Inflammatory macrophage (primary cell): ENCODE data around the gene GRIFIN.
"Not testable (repeated sequence)": the region's sequence is repeated elsewhere in the genome, so short reads cannot be mapped to it uniquely, and the experiment has no call there.

Experiments used
- DNase-seq, 2 donors: peaks; one replicate each; pipeline ENCODE4 v3.0.0-alpha.2; 2020 to 2022

GRIFIN gene

DNA sequence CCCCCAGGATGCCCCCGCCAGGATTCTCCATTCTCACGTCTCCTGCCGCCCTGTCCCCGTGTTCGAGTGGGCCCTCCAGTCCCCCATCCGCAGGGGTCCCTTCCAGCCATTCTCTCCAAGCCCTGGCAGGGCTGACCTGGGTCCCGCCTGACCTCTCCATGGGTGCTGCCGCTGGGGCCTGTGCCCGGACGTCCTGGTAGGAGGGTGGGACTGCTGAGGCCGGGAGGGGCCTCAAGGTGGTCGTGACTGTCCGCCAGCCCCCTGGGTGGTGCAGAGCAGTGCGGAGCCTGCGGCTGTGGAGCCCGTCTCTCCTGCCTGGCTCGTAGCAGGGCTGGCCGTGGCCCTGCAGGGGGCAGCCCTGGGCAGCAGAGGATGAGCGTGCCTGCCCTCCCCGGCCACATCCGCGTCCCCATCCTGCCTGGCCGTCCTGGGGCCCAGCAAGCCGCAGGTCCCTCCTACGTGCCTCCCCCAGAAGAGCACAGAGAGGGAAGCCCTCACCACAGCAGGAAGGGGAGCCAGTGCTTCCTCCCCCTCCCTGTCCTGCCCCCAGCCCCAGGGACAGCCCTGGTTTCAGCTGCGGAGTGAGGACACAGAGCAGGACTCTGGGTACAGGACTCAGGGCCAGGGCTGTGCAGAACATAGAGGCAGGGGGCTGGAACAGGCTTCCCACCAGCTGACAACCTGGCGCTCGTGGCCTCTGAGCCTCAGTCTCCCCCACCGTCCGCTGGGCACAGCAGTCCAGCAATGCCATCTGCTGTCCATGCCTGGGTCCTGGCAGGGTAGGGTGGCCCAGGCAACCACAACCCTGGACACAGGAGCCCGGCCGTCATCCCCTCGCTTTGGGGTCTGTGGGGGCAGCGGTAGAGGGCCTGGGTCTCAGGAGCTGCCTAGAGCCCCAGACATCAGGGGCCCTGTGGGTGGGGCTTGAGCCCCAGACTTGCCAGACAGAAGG lies 1.5 kb upstream of the GRIFIN start:
- peak; percentile 78 to 89 for DNase-seq

DNA sequence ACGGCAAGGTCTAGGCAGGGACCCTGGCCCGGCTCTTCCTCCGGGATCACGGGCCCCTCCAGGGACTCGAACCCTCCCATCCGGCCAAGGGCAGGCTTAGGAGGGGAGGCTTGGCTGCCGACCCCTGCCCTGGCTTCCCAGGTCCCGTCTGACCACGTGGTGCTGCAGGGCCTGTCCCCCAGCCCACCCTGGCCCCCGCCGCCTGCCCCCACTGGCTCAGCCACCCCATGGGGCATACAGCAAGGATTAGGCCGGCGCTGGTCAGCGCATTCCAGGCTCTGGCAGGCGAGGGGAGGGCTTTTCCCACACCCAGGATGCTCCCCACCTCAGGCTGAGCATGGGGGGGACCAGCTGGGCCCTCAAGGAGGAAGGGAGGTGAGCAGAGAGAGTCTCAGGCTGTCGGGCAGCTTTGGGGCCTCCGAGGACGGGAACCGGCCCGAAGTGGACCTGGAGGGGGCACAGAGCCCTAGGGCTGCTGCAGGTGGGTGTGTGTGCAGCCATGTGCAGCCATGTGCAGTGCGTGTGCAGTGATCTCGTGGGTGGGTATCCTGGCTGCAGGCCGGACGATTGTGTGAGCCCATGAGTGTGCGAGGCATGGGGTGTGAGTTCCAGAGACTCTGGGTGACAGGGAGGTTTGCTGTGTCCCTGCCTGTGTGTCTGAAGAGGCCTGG lies 713 bp upstream of the GRIFIN start:
- no peak for DNase-seq

DNA sequence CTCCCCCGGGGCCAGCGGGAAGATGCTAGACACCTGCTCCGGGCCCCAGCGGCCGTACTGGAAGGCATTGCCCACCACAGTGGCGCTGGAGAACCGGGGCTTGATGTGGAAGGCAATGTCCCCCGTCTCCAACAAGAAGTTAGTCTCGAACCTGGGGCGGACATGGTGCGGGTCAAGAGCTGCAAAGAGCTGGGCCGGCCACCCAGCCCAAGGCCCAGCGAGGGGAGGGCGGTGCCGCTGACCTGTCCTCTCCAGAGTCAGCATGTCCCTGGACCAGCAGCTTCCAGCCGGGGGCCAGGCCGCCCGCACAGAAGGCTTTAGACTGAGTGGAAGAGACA lies 551 bp downstream of the GRIFIN start:
- no peak for DNase-seq

DNA sequence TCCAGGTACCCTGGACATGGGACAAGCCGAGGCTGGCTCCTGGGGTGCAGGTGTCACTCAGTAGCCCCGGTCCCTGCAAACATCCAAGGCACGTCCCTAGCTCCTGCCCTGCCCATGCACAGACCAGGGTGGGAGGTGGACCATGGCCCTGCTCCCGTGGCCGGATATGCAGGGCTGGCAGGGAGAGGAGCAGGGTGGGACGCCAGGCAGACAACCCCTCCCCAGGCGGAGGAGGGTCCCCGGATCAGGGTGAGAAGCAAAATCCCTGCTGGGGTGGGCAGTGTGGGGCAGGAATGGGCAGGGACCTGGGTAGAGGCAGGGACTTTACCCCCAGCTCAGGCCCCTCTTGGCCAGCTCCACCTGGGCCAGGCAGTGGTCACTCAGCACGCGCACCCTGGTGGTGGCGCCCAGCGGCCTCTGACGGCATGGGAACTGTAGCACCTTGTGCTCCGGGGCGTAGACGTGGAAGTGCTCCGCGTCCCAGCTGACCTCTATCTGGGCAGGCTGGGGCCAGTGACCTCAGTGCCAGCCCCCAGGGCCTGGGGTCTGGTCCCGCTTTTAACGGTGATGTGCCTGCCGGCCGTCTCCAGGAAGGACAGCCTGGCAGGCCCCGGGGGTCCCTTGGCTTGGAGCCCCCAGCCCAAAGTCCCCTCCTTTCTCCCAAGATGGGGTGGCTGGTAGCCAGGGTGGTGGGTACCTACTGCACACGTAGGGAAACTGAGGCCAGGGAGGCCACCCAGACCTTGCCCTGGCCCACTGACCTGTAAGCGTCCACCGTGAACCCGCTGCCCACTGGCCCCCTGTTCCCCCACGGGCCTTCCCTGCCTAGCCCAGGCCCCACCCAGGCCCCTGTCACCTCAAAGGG lies 1.2 kb downstream of the GRIFIN start:
- no peak for DNase-seq

DNA sequence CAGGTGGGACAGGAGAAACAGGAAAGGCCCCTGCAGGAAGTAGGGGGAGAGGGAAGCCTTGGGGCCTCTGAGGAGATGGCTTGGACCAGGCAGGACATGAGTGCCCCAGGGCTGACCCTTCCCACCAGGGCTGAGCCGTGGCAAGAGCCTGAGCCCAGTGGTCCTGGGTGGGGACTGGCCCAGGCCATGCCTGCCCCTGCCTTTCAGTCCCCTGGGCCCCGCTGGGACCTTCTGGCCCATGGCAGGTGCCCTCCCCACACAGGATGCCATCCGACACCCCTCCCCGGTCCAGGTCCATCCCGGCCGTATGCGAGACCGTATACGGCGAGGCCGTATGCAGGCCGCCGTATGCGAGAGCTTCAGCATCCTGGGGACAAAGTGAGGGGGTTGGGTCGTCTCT lies 2.0 kb downstream of the GRIFIN start:
- DNase-seq = no peak

DNA sequence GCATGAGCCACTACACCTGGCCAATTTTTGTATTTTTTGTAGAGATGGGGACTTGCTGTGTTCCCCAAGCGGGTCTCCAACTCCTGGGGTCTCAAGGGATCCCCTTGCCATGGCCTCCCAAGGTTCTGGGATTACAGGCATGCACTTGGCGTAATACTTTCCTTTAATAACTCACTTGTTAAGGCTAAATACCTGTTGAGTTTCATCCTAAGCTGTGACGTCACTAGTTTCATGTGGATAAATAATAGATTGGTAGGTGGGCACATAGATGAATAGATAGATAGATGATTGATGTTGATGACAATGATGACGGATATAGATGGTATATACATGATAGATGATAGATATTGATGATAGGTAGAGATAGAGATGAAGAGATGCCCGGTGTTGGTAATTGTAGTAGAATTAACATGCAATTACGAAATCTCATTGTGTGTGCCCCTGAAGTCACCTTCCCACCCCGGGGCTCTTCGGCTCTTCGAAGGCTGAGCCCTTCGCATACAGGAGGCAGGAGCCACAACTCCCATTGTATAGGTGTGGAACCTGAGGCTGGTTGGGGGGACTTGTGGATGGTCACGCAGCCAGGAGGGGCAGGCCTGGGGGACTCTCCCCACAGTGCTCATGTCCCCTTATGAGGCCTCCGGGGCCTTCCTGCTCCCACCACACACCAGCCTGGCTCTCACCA lies 2.6 kb downstream of the GRIFIN start:
- DNase-seq = no peak

DNA sequence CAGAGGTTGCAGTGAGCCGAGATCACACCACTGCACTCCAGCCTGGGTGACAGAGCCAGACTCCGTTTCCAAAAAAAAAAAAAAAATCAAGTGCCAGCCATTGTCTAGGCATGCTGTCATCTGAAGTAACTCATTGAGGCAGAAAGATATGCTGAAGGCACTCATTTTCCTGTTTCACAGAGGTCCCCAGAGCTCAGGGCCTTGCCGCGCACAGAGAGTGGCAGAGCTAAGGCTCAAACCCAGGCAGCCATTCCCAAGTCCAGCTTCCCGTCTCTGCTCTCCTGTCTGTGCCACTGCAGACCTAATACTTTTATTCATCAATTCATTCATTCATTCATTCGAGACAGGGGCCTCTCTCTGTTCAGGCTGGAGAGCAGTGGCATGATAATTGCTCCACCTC lies 3.5 kb downstream of the GRIFIN start:
- DNase-seq = no peak

DNA sequence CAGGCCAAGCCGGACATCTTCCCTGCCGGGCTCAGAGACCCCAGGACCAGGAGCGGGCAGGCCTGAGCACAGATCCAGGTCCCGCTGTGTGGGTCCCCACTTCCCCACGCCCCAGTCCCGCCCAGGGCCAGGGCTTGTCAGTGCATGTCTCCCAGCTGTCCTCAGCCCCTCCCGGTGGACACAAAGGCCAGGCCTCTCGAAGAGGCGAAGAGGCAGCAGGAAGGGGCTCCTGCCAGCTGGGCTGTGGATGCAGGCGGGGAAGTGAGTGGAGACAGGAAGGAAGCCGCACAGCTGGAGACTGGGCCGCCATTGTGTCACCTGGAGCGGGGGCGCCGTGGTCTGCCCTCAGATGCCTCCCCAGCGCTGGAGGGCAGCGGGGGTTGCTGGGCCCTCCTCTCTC lies 4.8 kb downstream of the GRIFIN start:
- DNase-seq = no peak

DNA sequence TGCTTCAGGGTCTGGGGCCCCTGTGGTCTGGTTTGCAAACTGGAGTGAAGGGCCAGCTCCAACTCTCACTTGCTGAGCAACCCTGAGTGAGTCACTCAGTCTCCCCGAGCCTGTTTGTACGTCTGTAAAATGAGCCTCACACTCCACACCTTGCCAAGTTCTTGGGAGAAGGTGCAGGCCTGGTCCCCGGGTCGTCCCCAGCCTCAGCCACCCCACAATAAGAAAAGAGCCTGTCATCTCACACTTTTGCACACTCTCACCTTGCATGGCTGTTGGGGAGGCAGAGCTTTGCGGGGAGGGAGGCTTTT lies 5.2 kb downstream of the GRIFIN start:
- DNase-seq = no peak

DNA sequence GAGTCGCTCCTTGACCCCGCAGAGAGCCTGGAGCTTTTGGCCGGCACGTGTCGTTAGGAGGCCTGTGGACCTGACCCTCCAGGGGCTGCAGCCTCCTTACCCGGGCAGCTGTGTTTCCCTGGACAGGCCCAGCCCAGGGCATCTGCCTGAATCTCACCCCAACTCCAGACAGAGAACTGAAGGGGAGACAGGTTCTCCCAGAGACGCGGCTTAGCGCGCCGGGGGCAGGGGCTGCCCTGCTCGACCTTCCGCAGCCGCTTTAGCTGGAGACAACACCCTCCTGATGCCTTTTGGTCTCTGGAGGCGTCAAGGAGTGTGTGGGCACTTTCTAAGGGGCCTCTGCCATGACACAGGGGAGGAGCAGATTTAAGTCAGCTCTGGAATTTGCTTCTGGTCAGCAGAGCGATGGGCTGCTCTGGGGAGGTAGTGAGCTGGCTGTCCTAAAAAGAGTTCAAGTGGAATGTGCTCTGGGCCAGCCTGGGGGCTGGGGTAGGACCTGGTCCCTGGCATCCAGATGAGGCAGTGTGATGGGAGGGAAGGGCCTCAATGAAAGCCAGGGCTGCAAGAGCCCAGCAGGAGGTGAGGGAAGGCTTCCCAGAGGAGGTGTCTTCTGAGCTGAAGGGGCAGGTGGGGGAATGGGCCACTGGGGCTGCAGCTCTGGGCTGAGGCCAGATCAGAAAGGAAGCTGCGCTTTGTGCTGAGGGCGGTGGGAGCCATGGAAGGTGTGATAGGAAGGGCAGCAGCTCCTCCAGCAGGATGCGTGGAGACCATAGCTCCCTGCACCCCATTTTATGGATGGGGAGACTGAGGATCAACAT lies 5.8 kb downstream of the GRIFIN start:
- DNase-seq = no peak

DNA sequence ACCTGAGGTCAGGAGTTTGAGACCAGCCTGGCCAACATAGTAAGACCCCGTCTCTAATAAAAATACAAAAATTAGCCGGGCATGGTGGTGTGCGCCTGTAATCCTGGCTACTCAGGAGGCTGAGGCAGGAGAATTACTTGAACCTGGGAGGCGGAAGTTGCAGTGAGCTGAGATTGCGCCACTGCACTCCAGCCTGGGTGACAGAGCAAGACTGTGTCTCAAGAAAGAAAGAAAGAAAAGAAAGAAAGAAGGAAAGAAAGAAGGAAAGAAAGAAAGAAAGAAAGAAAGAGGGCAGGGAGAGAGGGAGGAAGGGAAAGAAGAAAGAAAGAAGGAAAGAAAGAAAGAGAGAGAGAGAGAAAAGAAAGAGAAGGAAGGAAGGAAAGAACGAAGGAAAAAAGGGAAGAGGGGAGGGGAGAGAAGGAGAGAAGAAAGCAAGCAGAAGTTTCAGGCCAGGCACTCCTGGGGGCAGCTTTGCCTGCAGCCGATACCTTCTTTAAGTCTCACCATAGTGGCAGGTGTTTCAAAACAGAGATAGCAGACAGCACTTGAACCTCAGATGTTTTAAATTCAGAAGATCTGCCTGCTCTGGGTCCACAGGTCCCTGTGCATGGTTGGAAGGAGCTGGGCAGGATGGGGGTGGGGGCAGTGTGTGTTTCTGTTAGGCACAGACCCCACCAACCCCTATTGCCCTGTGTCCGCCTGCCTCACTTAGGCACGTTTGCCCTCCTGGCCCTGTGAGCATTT lies 6.6 kb downstream of the GRIFIN start:
- not testable (repeated sequence) for DNase-seq

DNA sequence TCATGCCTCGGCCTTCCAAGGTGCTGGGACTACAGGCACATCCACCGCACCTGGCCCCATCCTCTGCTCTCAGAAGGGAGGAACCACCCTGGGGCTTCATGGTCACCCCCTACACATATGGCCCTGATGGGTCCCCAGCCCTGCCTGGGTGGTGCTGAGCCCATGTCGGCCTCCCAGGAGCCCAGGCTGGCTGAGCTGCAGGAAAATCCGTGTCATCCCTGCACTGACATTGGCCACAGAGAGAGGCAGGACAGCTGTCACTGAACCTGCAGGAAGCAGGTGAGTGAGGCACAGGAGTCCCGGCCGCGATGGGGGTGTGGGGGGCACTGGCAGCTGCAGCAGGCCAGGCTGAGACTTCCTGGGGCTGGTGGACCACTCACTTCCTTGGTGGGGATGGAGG lies 8.0 kb downstream of the GRIFIN start:
- DNase-seq = no peak

DNA sequence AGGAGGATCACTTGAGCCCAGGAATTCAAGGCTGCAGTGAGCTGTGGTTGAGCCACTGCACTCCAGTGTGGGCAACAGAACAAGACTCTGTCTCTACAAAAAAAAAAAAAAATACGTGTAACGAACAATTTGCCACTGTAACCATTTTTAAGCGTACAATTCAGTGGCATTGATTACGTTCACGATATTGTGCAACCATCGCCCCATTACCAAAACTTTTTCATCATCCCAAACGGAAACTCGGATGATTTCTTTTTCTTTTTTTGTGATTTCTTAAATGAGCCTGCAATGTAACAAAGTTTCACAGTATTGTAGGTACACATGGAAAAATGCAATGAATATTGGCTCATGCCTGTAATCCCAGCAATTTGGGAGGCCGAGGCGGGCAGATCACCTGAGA lies 9.5 kb downstream of the GRIFIN start:
- DNase-seq = no peak

DNA sequence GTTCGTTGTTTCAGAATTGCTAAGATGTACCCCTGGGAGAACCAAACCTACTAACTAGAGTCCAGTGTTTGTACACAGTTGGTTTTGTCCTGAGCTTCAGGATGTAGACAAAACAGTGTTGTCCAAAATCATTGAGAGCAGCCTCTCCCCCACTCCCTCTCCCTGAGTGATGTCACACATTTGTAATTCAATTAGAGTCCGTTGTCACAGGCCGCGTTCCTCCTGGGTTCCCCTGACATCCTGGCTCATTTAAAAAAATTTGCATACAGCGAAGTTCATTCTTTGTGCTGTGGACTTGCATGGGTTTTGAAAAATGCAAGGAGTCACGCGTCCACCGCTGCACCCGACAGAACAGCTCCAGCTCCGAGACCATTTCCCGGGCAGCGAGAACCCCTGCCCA lies 10.3 kb downstream of the GRIFIN start:
- no peak for DNase-seq

DNA sequence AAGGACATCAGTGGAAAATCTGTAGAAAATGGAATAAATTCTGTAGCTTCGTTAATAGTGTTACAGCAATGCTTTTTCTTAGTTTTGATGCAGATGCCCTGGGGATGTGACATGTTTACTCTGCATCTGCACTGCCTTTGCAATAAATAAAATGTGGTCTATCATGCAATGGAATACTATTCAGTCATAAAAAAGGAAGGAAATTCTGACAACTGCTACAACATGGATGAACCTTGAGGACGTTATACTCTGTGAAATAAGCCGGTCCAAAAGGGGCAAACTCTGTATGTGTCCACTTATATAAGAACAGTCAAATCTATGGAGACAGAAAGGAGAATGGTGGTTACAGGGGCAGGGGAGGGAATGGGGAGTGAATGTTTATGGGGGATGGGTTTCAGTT lies 13.5 kb downstream of the GRIFIN start:
- DNase-seq = no peak

DNA sequence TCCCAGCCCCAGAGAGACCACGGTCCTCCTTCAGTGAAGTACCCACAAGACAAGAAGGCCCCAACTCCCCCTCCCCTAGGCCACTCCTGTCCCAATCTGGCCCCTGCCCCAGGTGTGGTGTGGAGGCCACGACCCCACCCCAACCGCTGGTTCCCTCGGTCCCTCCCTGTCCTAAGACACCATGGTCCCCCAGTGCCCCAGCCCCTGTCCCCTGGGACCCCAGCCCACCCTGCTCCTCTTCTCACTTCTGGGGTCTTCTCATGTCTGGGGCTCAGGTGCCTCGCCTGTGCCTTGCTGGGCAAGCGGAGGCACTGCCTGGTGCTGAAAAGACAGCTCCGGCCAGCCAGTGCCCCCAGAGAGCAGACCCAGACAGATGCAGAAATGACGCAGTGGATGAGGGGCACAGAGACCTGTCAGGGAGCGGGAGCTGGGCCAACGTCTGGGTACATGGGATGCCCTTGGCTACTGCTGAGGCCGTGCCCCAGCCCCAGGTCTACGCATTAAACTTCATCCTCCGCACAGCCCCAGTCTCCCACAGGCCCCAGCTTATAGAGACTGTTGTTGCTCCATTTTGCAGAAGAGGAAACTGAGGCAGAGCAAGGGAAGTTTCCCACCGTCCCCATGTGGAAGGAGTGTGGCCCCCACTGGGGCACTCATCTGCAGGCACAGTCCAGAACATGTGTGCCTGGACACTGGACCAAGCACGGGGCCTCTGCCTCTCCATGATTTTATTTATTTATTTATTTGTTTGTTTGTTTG lies 14.8 kb downstream of the GRIFIN start:
- no peak for DNase-seq

DNA sequence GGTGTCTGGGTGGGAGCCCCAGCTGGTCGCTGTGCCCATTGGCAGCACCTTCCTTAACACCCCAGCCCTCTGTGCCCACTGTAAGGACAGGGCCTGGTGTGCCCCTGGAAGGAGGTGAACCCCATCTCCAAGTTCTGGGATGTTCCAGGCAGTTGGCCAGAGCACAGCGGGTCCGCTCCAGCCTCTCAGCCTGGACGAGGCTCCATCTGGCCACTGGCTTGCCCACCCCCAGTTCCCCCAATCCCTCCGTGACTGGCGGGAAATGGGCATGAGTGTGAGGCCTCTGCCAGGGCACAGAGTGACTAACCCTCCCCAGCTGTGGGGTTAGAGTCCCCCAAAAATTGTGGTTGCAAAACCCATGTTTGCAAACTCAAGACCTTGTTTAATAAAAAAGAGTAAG lies 15.6 kb downstream of the GRIFIN start:
- no peak for DNase-seq

DNA sequence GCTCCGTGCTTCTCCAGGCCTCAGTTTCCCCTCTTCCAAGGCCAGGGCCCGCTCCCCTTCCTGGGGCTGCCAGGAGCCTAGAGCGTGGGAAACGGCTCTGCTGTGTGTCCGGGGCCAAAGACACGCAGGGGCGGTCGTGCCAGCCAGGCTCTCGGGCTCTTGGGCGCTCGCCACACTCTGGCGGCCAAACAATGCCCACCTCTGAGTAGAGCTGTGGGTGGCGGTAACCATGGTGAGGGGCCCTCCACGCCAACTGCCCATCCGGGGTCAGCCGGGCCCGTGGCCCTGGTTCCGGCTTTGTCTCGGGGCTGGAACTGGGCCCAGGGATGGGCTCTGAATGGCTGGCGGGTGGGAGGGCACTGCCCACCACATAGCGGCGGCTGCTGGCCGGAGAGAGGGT lies 16.0 kb downstream of the GRIFIN start:
- DNase-seq = no peak

DNA sequence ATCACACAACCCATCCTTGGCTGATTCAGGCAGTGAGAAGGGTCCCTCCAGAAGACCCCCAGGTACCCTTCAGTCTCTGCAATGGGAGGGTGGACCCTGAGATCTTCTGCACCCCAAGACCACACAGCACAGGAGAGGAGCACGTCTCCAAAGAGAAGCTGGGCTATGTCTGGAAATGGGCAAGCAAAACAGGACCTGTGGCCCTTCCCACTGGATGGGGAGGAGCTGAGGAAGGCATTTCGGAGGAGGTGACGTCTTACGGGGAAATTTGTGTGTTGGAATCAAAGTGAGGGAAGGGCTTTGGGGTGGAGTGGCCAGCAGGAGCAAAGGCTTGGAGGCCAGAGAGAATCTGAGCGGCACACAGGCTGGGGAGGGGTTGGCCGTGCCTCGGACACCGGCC lies 16.5 kb downstream of the GRIFIN start:
- no peak for DNase-seq

DNA sequence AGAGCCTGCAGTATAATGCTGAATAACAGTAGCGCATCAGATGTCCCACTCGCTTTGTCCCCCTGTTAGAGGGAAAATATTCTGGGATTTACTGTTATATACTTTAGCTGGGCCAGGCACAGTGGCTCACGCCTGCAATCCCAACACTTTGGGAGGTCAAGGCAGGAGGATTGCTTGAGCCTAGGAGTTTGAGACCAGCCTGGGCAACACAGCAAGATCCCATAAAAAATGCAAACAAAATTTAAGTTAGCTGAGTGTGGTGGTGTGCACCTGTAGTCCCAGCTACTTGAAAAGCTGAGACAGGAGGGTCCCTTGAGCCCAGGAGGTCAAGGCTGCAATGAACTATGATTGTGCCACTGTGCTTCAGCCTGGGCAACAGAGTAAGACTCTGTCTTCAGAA lies 22.3 kb downstream of the GRIFIN start:
- DNase-seq = not testable (repeated sequence)
